SK-N-SH treated with all-trans-retinoic acid at 6 μM for 48 hours (cell line): Measurements from ENCODE around the gene EPHB2.

ENCODE experiments used
- ATAC-seq: fragments of 200-7000 bp; cut with Tn5 transposase; 3 replicates; pipeline ENCODE4 v1.9.1; 2020; ENCODE audit warnings: mild to moderate bottlenecking, moderate library complexity
- ARNTL ChIP-seq: fragments of 450-650 bp; formaldehyde crosslinking; IDR thresholded peaks from 2 replicates; pipeline ENCODE4 v1.5.0; 2020; ENCODE audit warnings: low read depth, mild to moderate bottlenecking, moderate library complexity, borderline replicate concordance
- BACH2 ChIP-seq: fragments of 250-450 bp; sonication (Bioruptor Pico); IDR thresholded peaks from 2 replicates; pipeline ENCODE4 v1.9.0; 2021; ENCODE audit warnings: mild to moderate bottlenecking, borderline replicate concordance
- CREB5 ChIP-seq: fragments of 250-450 bp; sonication (Bioruptor Pico); IDR thresholded peaks from 2 replicates; pipeline ENCODE4 v1.5.1; 2020; ENCODE audit warnings: low read depth, mild to moderate bottlenecking, moderate library complexity
- CSDC2 ChIP-seq: fragments of 250-450 bp; sonication (Bioruptor Pico); IDR thresholded peaks from 2 replicates; pipeline ENCODE4 v1.5.0; 2020; ENCODE audit warnings: mild to moderate bottlenecking, moderate library complexity
- CSRNP3 ChIP-seq: fragments of 250-450 bp; sonication (Bioruptor Pico); IDR thresholded peaks from 2 replicates; pipeline ENCODE4 v1.5.1; 2021; ENCODE audit warnings: mild to moderate bottlenecking, moderate library complexity
- ESRRG ChIP-seq: fragments of 250-450 bp; sonication (Bioruptor Pico); IDR thresholded peaks from 2 replicates; pipeline ENCODE4 v1.6.1; 2021; ENCODE audit warnings: mild to moderate bottlenecking
- GLIS3 ChIP-seq: fragments of 250-450 bp; sonication (Bioruptor Pico); IDR thresholded peaks from 2 replicates; pipeline ENCODE4 v1.5.0; 2020; ENCODE audit warnings: mild to moderate bottlenecking, moderate library complexity
- ISL1 ChIP-seq: fragments of 250-450 bp; sonication (Bioruptor Pico); IDR thresholded peaks from 2 replicates; pipeline ENCODE4 v2.1.2; 2022; ENCODE audit warnings: mild to moderate bottlenecking, moderate library complexity
- OSR1 ChIP-seq: fragments of 250-450 bp; sonication (Bioruptor Pico); IDR thresholded peaks from 2 replicates; pipeline ENCODE4 v1.8.0; 2022; ENCODE audit warnings: moderate library complexity, mild to moderate bottlenecking, inconsistent platforms
- PATZ1 ChIP-seq: fragments of 250-450 bp; sonication (Bioruptor Pico); IDR thresholded peaks from 2 replicates; pipeline ENCODE4 v1.8.0; 2020; ENCODE audit warnings: mild to moderate bottlenecking, moderate library complexity, borderline replicate concordance
- POU6F1 ChIP-seq: fragments of 250-450 bp; sonication (Bioruptor Pico); IDR thresholded peaks from 2 replicates; pipeline ENCODE4 v1.8.0; 2021; ENCODE audit warnings: low read depth, mild to moderate bottlenecking, moderate library complexity, borderline replicate concordance
- PPARA ChIP-seq: fragments of 250-450 bp; sonication (Bioruptor Pico); IDR thresholded peaks from 2 replicates; pipeline ENCODE4 v1.5.0; 2020; ENCODE audit warnings: mild to moderate bottlenecking, borderline replicate concordance
- RARB ChIP-seq: fragments of 250-450 bp; sonication (Bioruptor Pico); IDR thresholded peaks from 2 replicates; pipeline ENCODE4 v1.8.0; 2021; ENCODE audit warnings: mild to moderate bottlenecking, moderate library complexity
- SNAI2 ChIP-seq: fragments of 250-450 bp; sonication (Bioruptor Pico); IDR thresholded peaks from 2 replicates; pipeline ENCODE4 v1.5.0; 2020; ENCODE audit warnings: mild to moderate bottlenecking, moderate library complexity
- TCF4 ChIP-seq: fragments of 250-450 bp; sonication (Bioruptor Pico); IDR thresholded peaks from 2 replicates; pipeline ENCODE4 v1.8.0; 2021; ENCODE audit warnings: mild to moderate bottlenecking, moderate library complexity, borderline replicate concordance
- TOX ChIP-seq: fragments of 250-450 bp; sonication (Bioruptor Pico); IDR thresholded peaks from 2 replicates; pipeline ENCODE4 v1.8.0; 2021; ENCODE audit warnings: mild to moderate bottlenecking, moderate library complexity, borderline replicate concordance
- TSHZ2 ChIP-seq: fragments of 250-450 bp; sonication (Bioruptor Pico); IDR thresholded peaks from 2 replicates; pipeline ENCODE4 v1.5.0; 2020; ENCODE audit warnings: mild to moderate bottlenecking, moderate library complexity
- ZFP3 ChIP-seq: fragments of 250-450 bp; sonication (Bioruptor Pico); IDR thresholded peaks from 2 replicates; pipeline ENCODE4 v1.5.0; 2020; ENCODE audit warnings: mild to moderate bottlenecking, moderate library complexity
- ZFP30 ChIP-seq: fragments of 450-650 bp; formaldehyde crosslinking; IDR thresholded peaks from 2 replicates; pipeline ENCODE4 v1.5.0; 2022; ENCODE audit warnings: mild to moderate bottlenecking, moderate library complexity
- ZNF565 ChIP-seq: fragments of 450-650 bp; formaldehyde crosslinking; conservative IDR thresholded peaks from 2 replicates; pipeline ENCODE4 v1.5.0; 2020; ENCODE audit warnings: low read depth, mild to moderate bottlenecking, moderate library complexity
- ZNF70 ChIP-seq: fragments of 450-650 bp; formaldehyde crosslinking; IDR thresholded peaks from 2 replicates; pipeline ENCODE4 v1.5.0; 2020; ENCODE audit warnings: mild to moderate bottlenecking, moderate library complexity
- ZNF8 ChIP-seq: fragments of 450-650 bp; formaldehyde crosslinking; IDR thresholded peaks from 2 replicates; pipeline ENCODE4 v1.5.0; 2020; ENCODE audit warnings: mild to moderate bottlenecking, moderate library complexity

Gene EPHB2

GRCh38 chr1:22776035-22776613, 65.5 kb downstream of the EPHB2 start:
- TF ChIP-seq BACH2 (CRISPR knock-in tag) (no peak), TSHZ2 (CRISPR knock-in tag) (no peak), CREB5 (CRISPR knock-in tag) (no peak), ISL1 (no peak), ZFP3 (CRISPR knock-in tag) (no peak), CSDC2 (CRISPR knock-in tag) (no peak), SNAI2 (CRISPR knock-in tag) (no peak), ZNF70 (no peak), POU6F1 (CRISPR knock-in tag) (no peak), CSRNP3 (no peak), ESRRG (CRISPR knock-in tag) (no peak), PATZ1 (CRISPR knock-in tag) (no peak), RARB (CRISPR knock-in tag) (no peak), ZNF8 (CRISPR knock-in tag) (no peak), ZFP30 (CRISPR knock-in tag) (no peak), TCF4 (no peak), GLIS3 (CRISPR knock-in tag) (no peak), ZNF565 (CRISPR knock-in tag) (no peak), PPARA (CRISPR knock-in tag) (no peak), TOX (CRISPR knock-in tag) (no peak)
- no peak for ATAC-seq

- no peak for ATAC-seq
- no peak for TF ChIP-seq TCF4
- no peak for TF ChIP-seq CREB5 (CRISPR knock-in tag)
- TF ChIP-seq ISL1 = no peak
- no peak for TF ChIP-seq BACH2 (CRISPR knock-in tag)
- no peak for TF ChIP-seq PPARA (CRISPR knock-in tag)
- TF ChIP-seq GLIS3 (CRISPR knock-in tag) = no peak
- no peak for TF ChIP-seq ARNTL (CRISPR knock-in tag)
- TF ChIP-seq OSR1 = no peak
- no peak for TF ChIP-seq POU6F1 (CRISPR knock-in tag)
- TF ChIP-seq CSRNP3 = no peak
- TF ChIP-seq PATZ1 (CRISPR knock-in tag) = no peak
- TF ChIP-seq ZNF8 (CRISPR knock-in tag) = no peak
Measured at GRCh38 chr1:22777388-22778057, 66.9 kb downstream of the EPHB2 start.
